ENCODE results near the gene LRP2.

Gene LRP2

DNA sequence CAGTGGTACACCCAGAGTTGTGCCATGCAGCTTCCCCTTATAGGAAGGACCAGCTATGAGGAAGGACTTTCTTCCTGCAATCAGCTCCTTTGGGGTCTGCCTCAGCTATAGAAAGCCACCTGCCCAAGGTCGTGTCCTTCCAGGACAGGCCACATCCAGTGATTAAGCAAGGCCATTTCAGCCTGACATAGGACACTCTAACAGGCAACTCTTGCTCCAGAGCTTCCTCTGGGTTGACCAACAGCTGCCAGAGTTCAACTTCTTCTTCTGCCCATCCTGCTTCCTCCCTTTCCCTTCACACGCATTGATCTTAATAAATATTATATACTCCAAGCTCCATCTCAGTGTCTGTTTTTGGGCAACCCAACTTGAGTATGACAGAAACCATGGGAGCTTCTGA, 12.8 kb downstream of the LRP2 start:
- no peak for TF ChIP-seq CTCF (IDR thresholded peaks at IDR 0.05; ENCODE audit: insufficient read depth, low read depth, low read length, missing control alignments)
- no peak for DNase-seq (ENCODE audit: low read depth)

GRCh38 chr2:169348321-169349024, 13.9 kb downstream of the LRP2 start:
- no peak overlapping the region for H3K4me3 ChIP-seq (ENCODE audit: low read length)
- no peak for TF ChIP-seq CTCF (IDR thresholded peaks at IDR 0.05; ENCODE audit: insufficient read depth, low read depth, low read length, missing control alignments)
- no peak for DNase-seq (ENCODE audit: low read depth)

More for the DNA sequence above, 12.8 kb downstream of the LRP2 start:
- H3K4me3 ChIP-seq (ENCODE audit: low read length) = no peak overlapping the region

GRCh38 chr2:169345486-169346437, 16.6 kb downstream of the LRP2 start:
- DNase-seq (ENCODE audit: low read depth) = no peak
- H3K4me3 ChIP-seq (ENCODE audit: low read length) = no peak overlapping the region
- TF ChIP-seq CTCF (IDR thresholded peaks at IDR 0.05; ENCODE audit: insufficient read depth, low read depth, low read length, missing control alignments) = no peak

DNA sequence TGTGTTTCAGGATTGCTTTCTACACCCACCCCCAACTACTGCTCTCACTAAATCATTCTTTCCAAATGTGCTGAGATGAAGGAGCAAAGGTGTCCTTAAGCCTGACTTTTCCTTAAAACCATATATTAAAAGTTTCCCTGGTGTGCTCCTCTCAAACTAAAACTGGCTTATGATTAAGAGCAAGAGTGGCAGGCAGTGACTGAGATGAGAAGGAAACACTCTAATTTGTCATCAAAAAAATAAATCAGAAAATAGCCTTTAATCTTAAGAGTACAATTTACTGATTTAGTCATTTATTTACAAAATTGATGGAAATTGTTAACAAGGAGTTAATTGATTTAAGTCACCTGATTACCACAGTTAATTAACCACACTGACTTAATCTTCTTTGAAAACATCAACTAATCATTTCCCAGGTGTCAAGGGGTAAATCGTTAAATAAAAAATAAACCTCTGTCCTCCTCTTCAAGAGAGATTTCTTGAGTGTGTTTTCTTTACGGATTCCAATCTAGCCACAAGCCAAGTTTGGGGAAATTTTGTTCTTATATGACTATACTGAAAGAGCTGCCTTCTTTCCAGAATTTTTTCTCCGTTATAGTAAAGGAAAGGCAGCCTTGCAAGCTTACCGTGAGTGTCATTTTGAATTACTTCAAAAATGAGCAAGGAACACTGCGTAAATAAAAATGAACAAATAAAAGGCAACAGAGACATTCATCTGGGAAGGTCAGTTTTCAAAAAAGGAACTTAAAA, 17.4 kb downstream of the LRP2 start:
- no peak for DNase-seq (ENCODE audit: low read depth)
- no peak overlapping the region for H3K4me3 ChIP-seq (ENCODE audit: low read length)
- no peak for TF ChIP-seq CTCF (IDR thresholded peaks at IDR 0.05; ENCODE audit: insufficient read depth, low read depth, low read length, missing control alignments)

DNA sequence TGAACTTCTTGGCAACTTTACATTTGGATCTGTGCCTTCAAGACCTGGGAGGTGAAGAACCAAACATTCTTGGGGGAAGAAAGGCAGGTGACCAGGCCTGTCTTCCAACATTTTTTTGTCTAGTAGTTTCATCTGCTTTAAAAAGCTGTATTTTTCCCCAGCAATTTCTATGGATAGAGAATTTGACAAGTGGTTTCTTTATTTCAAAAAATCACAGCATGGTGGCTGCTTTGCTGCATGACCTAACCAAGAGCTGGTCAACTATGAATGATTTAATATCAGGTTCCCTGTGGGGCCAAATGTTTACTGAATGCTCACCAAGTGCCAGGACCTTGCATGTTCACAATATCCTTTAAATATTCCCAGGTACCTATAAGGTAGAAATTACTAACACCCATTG, 19.1 kb downstream of the LRP2 start:
- H3K4me3 ChIP-seq (ENCODE audit: low read length) = no peak overlapping the region
- no peak for DNase-seq (ENCODE audit: low read depth)
- TF ChIP-seq CTCF (IDR thresholded peaks at IDR 0.05; ENCODE audit: insufficient read depth, low read depth, low read length, missing control alignments) = no peak

- no peak for TF ChIP-seq CTCF (IDR thresholded peaks at IDR 0.05; ENCODE audit: insufficient read depth, low read depth, low read length, missing control alignments)
- DNase-seq (ENCODE audit: low read depth) = no peak
- no peak overlapping the region for H3K4me3 ChIP-seq (ENCODE audit: low read length)
Measured at GRCh38 chr2:169339657-169340056, 22.7 kb downstream of the LRP2 start.

Data from epithelial cell of esophagus (primary cell).